Spleen (tissue), 13 donors: ENCODE data around the gene CAPN6. TPM values are rescaled to one million over a fixed set of nuclear protein-coding genes. Genes with fewer than 3 reads are reported as not detected.

Source experiments
- DNase-seq: peaks from one replicate; pipeline ENCODE4 v3.0.0-alpha.2; 2020
- H3K27ac ChIP-seq, 8 donors: fragments of 200-600 bp; sonication (generic) in 7 of 8; 1 replicate in 4 of 8; 2 replicates in 4 of 8; pipeline versions ENCODE4 v1.5.0 to v1.8.0; 2016 to 2021; ENCODE audit warnings: inconsistent platforms in 4 of 8, mild to moderate bottlenecking in 4 of 8, moderate library complexity in 1 of 8
- H3K27me3 ChIP-seq, 7 donors: fragments of 200-600 bp; sonication (generic) in 6 of 7; replicated peaks in 1 of 7; 1 replicate in 4 of 7; 2 replicates in 3 of 7; pipeline versions ENCODE4 v1.5.0 to v1.8.0; 2016 to 2021; ENCODE audit warnings: inconsistent platforms in 3 of 7, mild to moderate bottlenecking in 1 of 7
- H3K36me3 ChIP-seq, 6 donors: fragments of 200-600 bp; sonication (generic) in 5 of 6; 1 replicate in 4 of 6; 2 replicates in 2 of 6; pipeline versions ENCODE4 v1.5.0 to v1.8.0; 2016 to 2021; ENCODE audit warnings: inconsistent platforms in 2 of 6
- H3K4me1 ChIP-seq, 6 donors: fragments of 200-600 bp; sonication (generic) in 5 of 6; 1 replicate in 3 of 6; 2 replicates in 3 of 6; pipeline versions ENCODE4 v1.5.0 to v1.8.0; 2016 to 2021; ENCODE audit warnings: inconsistent platforms in 3 of 6
- H3K4me3 ChIP-seq, 8 donors: fragments of 200-600 bp; sonication (generic) in 7 of 8; 1 replicate in 4 of 8; 2 replicates in 4 of 8; pipeline versions ENCODE4 v1.5.0 to v1.8.0; 2016 to 2021; ENCODE audit warnings: inconsistent platforms in 4 of 8, mild to moderate bottlenecking in 4 of 8, moderate library complexity in 2 of 8
- H3K9me3 ChIP-seq, 8 donors: fragments of 200-600 bp; sonication (generic) in 7 of 8; 1 replicate in 4 of 8; 2 replicates in 4 of 8; pipeline versions ENCODE4 v1.5.0 to v1.8.0; 2016 to 2021; ENCODE audit warnings: inconsistent platforms in 4 of 8
- CTCF ChIP-seq, 11 experiments: fragments of 200-600 bp in 7 of 11; fragments of 450-650 bp in 4 of 11; sonication (generic) in 4 of 11; IDR thresholded peaks in 8 of 11; conservative IDR thresholded peaks in 3 of 11; 1 replicate in 7 of 11; 2 replicates in 4 of 11; pipeline versions ENCODE4 v1.4.0 to v1.8.0; 2016 to 2021; ENCODE audit warnings: antibody characterized with exemption in 11 of 11, inconsistent platforms in 4 of 11, mild to moderate bottlenecking in 1 of 11
- POLR2A ChIP-seq, 3 donors: fragments of 450-650 bp; IDR thresholded peaks; one replicate each; pipeline ENCODE4 v1.5.1; 2017; ENCODE audit warnings: antibody characterized with exemption in 3 of 3, mild to moderate bottlenecking in 1 of 3
- POLR2AphosphoS5 ChIP-seq, 3 donors: sonication (generic); formaldehyde crosslinking; IDR thresholded peaks; one replicate each; pipeline ENCODE4 v1.5.1; 2017; ENCODE audit warnings: antibody characterized with exemption in 3 of 3
- WGBS, 5 donors: extraction: QIAGEN DNeasy Blood & Tissue Kit in 3 of 5; methylation state at CpG; one replicate each; pipeline versions ENCODE4 v1.1.5 to v1.1.7; 2013 to 2018; 5-methylcytosine and 5-hydroxymethylcytosine counted together
- intact Hi-C: fragments of 100-400 bp; cut with DNase I; formaldehyde crosslinking; loops from one replicate; pipeline ENCODE4 v1.15.0; 2023; ENCODE audit warnings: low total_unique reads
- long read RNA-seq, 2 donors: transcript quantifications; one replicate each; lab custom pipeline, GENCODE V29; 2026
- polyA plus RNA-seq, 3 donors: library from polyadenylated mRNA; stranded (reverse); fragments of 200-250 nt; gene quantifications; one replicate each; pipeline ENCODE4 v1.2.1, GENCODE V29; 2013
- total RNA-seq, 7 donors: library from RNA; depleted of rRNA in 3 of 7; stranded (reverse); fragments of >200 nt in 3 of 7; fragmentation: NEBNext Ultra II Directional in 4 of 7; extraction: Animal tissue kit (Norgen Biotek cat#: 25700) in 4 of 7; gene quantifications; one replicate each; pipeline versions ENCODE4 v1.1.0 to v1.2.1, GENCODE V29; 2016 to 2021
- donor health status: healthy with polysubstance abuse.
- donor health status: DM: no; HTN: no; CAD: no; lungs with moderate emphysema.
- donor health status: DM: no; HTN: no; CAD: no.
- donor health status: Bipolar disorder and iron deficiency.
- donor health status: healthy.
- donor health status: DM: no; HTN: no; CAD: no.
- donor health status: DM: yes; HTN: yes; CAD: no.

Gene CAPN6
- total RNA-seq, result 1 to 10 TPM in 2 of 7 donors, under 1 TPM in 4, not detected in 1; 0.16 to 1.7 (median 0.53) TPM
- 1 to 10 TPM; 1.2 to 7.4 (median 3.5) TPM for polyA plus RNA-seq
- long read RNA-seq, donor 1, result 0 reads
- long read RNA-seq, donor 2, partial matches to known transcripts, result 0 of 3 reads
- long read RNA-seq, donor 2, other reads (novel, unspliced or antisense), result 0 of 3 reads

- DNase-seq, result no peak
- H3K4me3 ChIP-seq, result no peak within 1 kb of the TSS
- intact Hi-C loops, result no loop called here
- no peaks in the 10 kb centered on the region for H3K9me3 ChIP-seq
- H3K27me3 ChIP-seq, result peaks cover 0 to 23% (median 0%) of the 10 kb centered on the region in 7 donors
- TF ChIP-seq CTCF (IDR thresholded peaks at IDR 0.05 in 8 of 11, conservative IDR thresholded peaks at IDR 0.05 in 3 of 11) (no peak), POLR2A (IDR thresholded peaks at IDR 0.05) (no peak), POLR2AphosphoS5 (IDR thresholded peaks at IDR 0.05) (no peak)
- 41 to 69% (median 49%) methylated on average over 6 to 8 of the region's 8 CpGs for whole genome bisulfite sequencing, 5 donors
- H3K4me1 ChIP-seq, result no peaks in the 10 kb centered on the region
- no peak within 1 kb of the TSS for H3K27ac ChIP-seq
- no peaks in the 10 kb centered on the region for H3K36me3 ChIP-seq
Measured at GRCh38 chrX:111270339-111270738, at the start of gene CAPN6. Gene CAPN6 (minus strand): TSS chrX:111270483. CDS start chrX:111263936, 6,547 bp downstream.

- DNase-seq, result no peak
- no peak for TF ChIP-seq POLR2A (IDR thresholded peaks at IDR 0.05)
- TF ChIP-seq CTCF (IDR thresholded peaks at IDR 0.05 in 8 of 11, conservative IDR thresholded peaks at IDR 0.05 in 3 of 11), result no peak
- TF ChIP-seq POLR2AphosphoS5 (IDR thresholded peaks at IDR 0.05), result no peak
- intact Hi-C loops, result no loop called here
- Histone ChIP-seq H3K9me3 (no peaks in the 10 kb centered on the region), H3K4me3 (no peak overlapping the region), H3K27me3 (no peaks in the 10 kb centered on the region), H3K4me1 (no peaks in the 10 kb centered on the region), H3K36me3 (no peaks in the 10 kb centered on the region), H3K27ac (no peak overlapping the region)
- WGBS, 5 donors, result 56 to 67% (median 64%) methylated on average over 4 of the region's 4 CpGs
Measured at GRCh38 chrX:111319451-111319850, 49.2 kb upstream of the CAPN6 start.

- DNase-seq, result no peak
- TF ChIP-seq CTCF (IDR thresholded peaks at IDR 0.05 in 8 of 11, conservative IDR thresholded peaks at IDR 0.05 in 3 of 11), result no peak
- TF ChIP-seq POLR2AphosphoS5 (IDR thresholded peaks at IDR 0.05), result no peak
- TF ChIP-seq POLR2A (IDR thresholded peaks at IDR 0.05), result no peak
- intact Hi-C loops, result no loop called here
- Histone ChIP-seq H3K4me1 (no peaks in the 10 kb centered on the region), H3K27me3 (no peaks in the 10 kb centered on the region), H3K9me3 (no peaks in the 10 kb centered on the region), H3K4me3 (no peak overlapping the region), H3K36me3 (no peaks in the 10 kb centered on the region), H3K27ac (no peak overlapping the region)
Measured at GRCh38 chrX:111318901-111319300, 48.6 kb upstream of the CAPN6 start.

- intact Hi-C loops, result no loop called here
- Histone ChIP-seq H3K27ac (no peak overlapping the region), H3K27me3 (peaks cover 0 to 4% (median 0%) of the 10 kb centered on the region in 7 donors), H3K4me1 (no peaks in the 10 kb centered on the region), H3K36me3 (no peaks in the 10 kb centered on the region), H3K9me3 (no peaks in the 10 kb centered on the region), H3K4me3 (no peak overlapping the region)
- TF ChIP-seq POLR2A (IDR thresholded peaks at IDR 0.05) (no peak), POLR2AphosphoS5 (IDR thresholded peaks at IDR 0.05) (no peak), CTCF (IDR thresholded peaks at IDR 0.05 in 8 of 11, conservative IDR thresholded peaks at IDR 0.05 in 3 of 11) (no peak)
- DNase-seq, result no peak
- 62 to 93% (median 88%) methylated on average over 2 of the region's 2 CpGs for WGBS, 5 donors
Measured at GRCh38 chrX:111309083-111309482, 38.8 kb upstream of the CAPN6 start.
